HG02798 (cell line): ENCODE measurements around the gene SORCS2.

ENCODE experiments used
- ATAC-seq: cut with Tn5 transposase; IDR thresholded peaks from one replicate; pipeline ENCODE4 v1.9.1; 2021; ENCODE audit warnings: mild to moderate bottlenecking; ENCODE audit not compliant: unreplicated experiment, poor library complexity

Gene SORCS2

GRCh38 chr4:7765666-7766065 is 573.3 kb downstream of the SORCS2 start:
- no peak for ATAC-seq

GRCh38 chr4:7766086-7766485 is 573.7 kb downstream of the SORCS2 start:
- ATAC-seq, result no peak

GRCh38 chr4:7766661-7767345 is 574.5 kb downstream of the SORCS2 start:
- no peak for ATAC-seq

- ATAC-seq, result no peak
These were observed 575.2 kb downstream of the SORCS2 start for GRCh38 chr4:7767526-7767925.

- ATAC-seq, result no peak
These were observed 575.6 kb downstream of the SORCS2 start for GRCh38 chr4:7767966-7768365.

GRCh38 chr4:7768736-7769135 is 576.4 kb downstream of the SORCS2 start:
- no peak for ATAC-seq

- no peak for ATAC-seq
These were observed 577.3 kb downstream of the SORCS2 start for GRCh38 chr4:7769396-7770223.

GRCh38 chr4:7770224-7771050 is 578.1 kb downstream of the SORCS2 start:
- no peak for ATAC-seq

- ATAC-seq, result no peak
These were observed 578.7 kb downstream of the SORCS2 start for GRCh38 chr4:7771056-7771455.

GRCh38 chr4:7771541-7772507 is 579.5 kb downstream of the SORCS2 start:
- peak; percentile 93 for ATAC-seq

- no peak for ATAC-seq
These were observed 580.5 kb downstream of the SORCS2 start for GRCh38 chr4:7772711-7773385.

GRCh38 chr4:7773401-7774180 is 581.3 kb downstream of the SORCS2 start:
- no peak for ATAC-seq

- no peak for ATAC-seq
These were observed 582.3 kb downstream of the SORCS2 start for GRCh38 chr4:7774301-7775294.

GRCh38 chr4:7775396-7775795 is 583.1 kb downstream of the SORCS2 start:
- ATAC-seq, result no peak

- no peak for ATAC-seq
These were observed 584.8 kb downstream of the SORCS2 start for GRCh38 chr4:7777017-7777710.

GRCh38 chr4:7777871-7778509 is 585.7 kb downstream of the SORCS2 start:
- ATAC-seq, result no peak
